Umbilical cord (tissue), 2 donors: Measurements from ENCODE around the gene SOX12. TPM values are rescaled to one million over a fixed set of nuclear protein-coding genes. Genes with fewer than 3 reads are reported as not detected.
A peak's percentile ranks its signal among the peaks of the same experiment; 100 is the strongest.

Experiments
- DNase-seq: peaks from one replicate; pipeline ENCODE4 v3.0.0-alpha.2; 2015; ENCODE audit warnings: low spot score
- total RNA-seq: library from RNA; depleted of rRNA; stranded (reverse); fragments of >200 nt; gene quantifications from one replicate; pipeline ENCODE4 v1.2.3, GENCODE V29; 2014; ENCODE audit warnings: low replicate concordance; ENCODE audit not compliant: insufficient read depth

Gene SOX12
- total RNA-seq: 4.1 TPM

DNA sequence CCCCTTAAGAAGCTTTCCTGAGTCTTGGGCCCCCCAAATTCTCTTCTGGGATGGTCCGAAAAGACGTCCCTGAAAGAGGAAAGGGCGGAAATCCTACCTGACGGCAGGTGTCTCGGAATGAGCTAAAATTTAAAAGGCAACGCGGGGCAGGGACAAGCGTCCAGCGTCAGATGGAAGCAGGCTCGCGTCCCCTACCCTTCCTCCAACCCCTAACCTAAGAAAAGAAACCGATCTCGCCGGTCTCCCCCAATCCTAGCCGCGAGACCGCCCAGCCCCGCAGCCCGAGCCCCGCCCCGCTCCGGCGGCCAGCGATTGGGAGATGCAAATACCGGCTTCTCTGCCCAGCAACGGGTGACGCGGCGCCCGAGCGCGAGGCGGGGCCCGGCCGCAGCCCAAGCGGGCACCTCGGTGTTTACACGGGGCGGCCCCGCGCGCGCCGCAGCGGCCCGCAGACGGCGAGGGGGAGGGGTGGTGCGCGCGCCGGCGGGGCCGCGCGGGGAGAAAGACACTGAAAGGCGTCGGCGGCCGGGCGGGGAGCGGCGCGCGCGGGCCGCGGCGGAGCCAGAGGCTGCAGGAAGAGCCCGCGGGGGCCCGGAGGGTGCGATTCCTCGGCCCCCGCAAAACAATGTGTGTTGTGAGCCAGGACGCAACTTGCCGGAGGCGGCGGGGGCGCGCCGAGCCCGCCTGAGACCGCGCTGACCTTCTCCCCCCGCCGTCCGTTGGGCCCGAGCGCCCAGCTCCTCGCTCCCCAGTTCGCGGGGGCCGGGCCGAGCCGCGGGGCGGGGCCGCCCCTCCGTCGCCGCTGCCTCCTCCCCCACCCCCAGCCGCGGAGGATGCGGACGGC, at the start of gene SOX12:
Gene SOX12, plus strand, starts transcription at position 508 of the 844 bp plus-strand sequence. CDS start 373 bp downstream, outside the sequence.
- DNase-seq: peak; percentile 97

DNA sequence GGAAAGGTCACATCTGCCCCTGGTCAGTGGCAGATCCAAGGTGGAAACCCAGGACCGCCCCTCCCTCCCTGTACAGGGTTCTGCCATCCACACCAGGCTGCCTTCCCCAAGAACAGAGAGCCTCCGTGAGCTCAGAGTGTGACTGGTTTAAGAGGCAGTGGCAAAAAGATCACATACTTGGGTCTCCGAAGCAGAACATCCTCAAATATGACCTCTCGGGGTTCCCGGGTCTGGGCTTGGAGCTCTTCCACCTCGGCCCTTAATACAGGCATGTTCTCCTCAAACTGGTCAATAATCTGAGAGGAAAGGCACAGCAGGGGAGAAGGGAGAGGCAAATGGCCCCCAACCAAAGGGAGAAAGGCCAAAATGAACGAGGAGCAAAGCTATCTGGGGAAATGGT, 49.6 kb upstream of the SOX12 start:
- no peak for DNase-seq

DNA sequence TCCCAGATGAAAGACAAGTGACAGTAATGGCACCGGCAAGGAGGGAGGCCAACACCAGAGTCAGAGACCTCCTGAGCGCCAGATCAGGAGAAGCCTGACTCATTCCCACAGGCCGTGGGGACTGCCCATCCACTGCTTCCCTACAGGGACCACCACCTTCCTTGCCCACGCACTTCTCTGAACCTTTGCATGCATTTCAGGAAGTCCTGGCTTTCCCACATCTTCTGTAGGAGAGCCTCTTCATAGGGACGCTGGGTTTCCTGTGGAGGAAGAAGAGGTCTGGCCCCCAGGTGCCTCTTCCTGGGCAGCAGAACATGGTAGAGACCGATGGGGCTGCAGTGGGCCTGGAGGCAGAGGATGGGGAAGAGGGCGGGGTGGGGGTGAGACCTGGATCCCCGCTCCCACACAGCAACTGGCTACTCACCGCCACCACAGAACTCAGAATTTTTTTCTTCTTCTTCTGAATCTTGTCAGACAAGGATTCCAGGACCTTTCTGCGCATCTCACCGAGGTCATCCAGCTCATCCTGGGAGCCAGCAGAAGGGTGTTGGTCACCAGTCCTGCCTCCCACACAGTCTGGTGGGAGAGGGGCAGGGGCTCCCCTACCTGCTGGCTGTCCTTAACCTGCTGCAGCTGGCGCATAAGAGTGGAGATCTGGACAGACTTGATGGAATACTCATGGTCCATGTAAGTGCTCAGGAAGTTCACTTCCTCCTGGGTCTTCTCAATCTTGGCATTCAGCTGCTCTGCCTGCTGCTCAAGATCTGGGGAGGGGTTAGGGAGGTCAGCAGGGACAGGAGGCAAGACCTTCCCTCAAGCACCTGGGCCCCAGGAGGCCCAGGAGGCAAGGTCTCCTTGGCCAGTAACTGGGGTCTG, 48.5 kb upstream of the SOX12 start:
- no peak for DNase-seq

DNA sequence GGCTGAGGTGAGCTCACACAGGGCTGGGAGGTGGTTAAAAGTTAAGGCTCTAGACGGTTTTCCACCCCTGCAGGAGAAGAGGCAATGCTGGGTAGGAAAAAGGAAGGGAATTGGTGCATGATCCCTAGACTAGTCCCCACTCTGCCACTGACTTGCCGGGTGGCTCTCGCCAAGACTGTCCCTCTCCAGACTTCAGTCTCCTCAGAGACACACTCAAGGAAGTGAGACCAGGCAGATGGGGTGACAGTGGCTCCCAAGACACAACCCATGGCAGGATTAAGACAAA, 47.9 kb upstream of the SOX12 start:
- DNase-seq: no peak

DNA sequence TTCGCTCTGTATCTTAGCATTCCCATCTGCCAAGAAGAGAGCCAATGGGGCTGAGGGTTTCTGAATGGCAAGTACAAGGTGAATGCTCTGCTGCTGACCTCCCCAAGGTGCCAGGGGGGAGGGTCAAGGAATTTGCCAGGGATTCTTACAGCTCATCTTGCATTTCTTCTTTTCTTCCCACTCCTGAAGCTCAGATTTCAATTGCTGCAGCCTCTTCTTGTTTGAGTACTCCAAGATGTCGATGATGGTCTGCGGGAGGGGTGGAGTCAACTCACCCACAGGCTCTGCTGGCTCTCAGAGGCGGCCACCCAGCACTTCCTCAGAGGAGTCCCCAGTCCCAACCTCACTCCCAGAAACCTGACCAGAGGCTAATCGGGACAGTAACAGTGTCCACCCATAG, 47.2 kb upstream of the SOX12 start:
- no peak for DNase-seq

DNA sequence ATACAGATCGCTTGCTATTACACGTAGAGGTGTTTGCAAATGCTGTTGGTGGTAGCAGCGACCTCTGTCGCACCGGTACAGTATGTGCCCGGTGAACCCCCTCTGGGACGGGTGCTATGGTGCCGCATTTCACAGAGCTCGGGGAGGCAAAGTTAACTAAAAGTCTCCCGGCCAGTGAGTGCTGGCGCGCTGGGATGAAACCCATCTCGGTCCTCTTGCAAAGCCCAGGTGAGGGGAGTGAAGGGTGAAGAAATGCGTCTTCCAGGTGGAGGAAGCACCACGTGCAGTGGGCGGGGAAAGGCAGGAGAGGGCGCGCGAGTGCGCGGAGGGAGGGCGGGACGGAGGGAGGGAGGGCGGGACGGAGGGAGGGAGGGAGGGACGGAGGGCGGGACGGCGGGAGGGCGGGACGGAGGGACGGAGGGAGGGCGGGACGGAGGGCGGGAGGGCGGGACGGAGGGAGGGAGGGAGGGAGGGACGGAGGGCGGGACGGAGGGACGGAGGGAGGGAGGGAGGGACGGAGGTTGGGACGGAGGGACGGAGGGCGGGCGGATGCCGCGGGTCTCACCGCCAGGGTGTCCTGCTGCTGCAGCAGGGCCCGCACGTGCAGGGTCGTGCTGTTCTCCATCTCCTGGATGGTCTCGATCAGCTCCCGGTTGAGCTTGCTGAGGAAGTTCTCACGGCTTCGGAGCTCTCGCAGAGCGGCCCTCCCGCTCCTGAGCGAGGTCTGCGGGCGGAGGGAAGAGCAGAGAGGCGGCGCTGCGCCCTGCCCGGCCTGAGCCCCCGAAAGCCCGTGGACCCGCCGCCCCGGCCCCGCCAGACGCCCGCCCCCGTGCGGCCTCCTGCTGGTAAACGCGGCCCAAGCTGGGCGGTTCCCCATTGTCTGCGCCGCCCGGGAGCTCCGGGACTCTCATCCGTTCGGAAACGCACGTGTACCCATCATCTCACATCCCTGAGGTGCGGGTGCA, 46.5 kb upstream of the SOX12 start:
- peak; percentile 53 for DNase-seq

DNA sequence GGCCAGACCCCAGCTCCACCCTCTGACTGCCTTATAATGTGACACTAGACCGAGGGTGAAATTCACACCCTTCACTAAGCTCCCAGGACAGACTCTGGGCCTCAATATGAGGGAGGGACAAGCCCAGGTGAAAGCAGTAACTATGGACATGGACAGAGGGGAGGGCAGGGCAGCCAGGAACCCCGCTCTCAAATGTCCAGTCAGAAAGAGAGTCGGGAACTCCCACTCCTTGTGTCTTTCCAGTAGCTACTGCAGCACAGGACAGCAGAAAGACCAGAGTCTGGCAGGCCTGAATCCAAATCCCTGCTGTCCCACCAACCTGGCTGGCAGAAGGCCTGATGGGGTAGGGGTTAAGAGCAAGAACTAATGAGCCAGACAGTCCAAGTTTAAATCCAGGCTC, 41.2 kb upstream of the SOX12 start:
- DNase-seq: no peak

DNA sequence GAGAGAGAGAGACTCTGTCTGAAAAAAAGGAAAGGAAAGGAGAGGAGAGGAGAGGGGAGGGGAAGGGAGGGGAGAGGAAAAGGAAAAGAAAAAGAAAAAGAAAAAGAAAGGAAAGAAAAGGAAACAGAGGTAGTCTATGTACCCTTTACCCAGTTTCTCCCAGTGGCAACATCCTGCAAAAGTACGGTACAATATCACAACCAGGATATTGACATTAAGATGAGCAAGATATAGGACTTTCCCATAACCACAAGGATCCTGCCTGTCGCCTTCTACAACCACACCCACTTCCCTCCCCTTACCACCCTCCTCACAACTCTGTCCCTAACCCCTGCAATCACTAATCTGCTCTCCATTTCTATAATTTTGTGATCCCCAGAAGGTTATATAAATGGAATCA, 38.8 kb upstream of the SOX12 start:
- DNase-seq: no peak

DNA sequence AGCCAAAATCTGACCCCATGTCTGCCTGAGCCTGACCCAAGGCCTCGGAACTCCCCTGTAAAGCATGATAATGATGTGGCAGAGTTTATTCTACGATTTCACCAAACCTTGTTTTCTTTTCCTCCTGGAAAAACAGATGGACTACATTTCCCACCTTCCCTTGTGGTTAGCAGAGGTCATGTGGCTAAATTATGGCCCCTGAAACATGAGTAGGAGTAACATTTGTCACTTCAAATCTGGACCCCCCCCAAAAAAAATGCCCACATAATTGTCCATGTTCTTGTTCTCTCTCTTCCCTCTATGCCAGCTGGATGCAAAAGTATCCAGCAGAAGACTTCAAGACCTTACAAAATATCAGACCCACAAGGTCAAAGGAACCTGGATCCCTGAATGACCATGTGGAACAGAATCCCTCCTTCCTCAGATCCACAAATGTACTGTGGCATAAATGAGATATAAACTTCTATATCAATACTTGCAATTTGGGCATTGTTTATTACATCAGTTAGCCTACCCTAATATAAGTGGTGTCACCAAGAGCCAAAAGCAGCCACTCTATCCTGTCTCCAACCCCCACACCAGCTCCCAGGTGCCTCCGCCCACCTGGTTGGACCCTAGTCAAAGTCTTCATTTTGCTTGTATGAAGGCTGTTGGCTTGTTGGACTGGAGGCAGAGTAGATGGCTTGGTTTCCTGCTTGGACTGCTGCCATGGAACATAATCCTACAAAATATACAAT, 36.2 kb upstream of the SOX12 start:
- DNase-seq: no peak

DNA sequence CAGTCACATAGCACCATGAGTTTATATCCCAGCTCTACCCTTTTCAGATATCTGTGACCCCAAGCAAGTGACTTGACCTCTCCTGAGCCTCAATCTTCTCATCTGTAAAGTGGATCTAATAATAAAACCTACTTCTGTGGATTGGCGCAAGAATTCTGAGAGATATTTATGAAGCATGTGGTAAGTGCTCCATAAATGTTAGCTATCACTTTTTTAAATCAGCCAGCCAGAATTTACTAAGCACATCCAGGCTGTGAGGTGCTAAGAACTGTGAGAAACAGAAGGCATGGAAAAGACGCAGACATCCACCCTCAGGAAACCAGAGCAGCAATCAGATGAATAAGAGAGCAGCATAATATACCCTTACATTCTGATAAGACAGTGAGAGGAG, 35.7 kb upstream of the SOX12 start:
- no peak for DNase-seq

DNA sequence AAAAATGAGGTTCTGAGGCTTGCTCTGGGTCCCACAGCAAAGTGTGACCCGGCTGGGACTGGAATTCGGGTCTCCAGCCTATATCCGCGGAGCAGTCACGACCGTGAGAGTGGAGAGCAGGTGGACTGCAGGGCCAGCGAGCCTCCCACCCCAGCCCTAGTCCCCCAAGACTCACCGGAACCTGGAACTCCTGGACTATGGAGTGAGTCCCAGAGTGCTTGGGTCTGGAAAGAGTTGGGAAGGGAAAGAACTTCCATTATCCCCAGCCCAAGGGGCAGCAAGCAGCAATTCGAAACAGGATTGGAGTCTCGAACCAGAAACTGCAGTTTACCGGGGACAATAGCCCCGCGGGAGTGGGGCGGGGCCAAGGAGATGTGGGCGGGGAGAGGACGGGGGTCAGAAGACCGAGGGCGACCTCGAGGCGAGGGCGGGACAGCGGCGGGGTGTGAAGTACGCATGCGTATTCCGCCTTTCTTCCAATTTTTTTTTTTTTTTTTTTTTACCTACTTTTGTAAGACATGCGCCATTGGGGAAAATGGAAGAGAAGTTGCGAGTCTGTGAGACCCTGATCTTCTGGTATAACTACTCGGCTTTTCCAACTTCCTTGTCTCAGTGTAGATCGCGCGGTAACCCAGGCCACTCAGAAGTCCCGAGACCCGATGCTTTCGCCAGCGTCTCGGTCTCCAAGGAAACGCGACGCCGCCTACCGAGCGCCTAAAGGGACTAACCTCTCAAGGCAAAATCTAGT, 35.1 kb upstream of the SOX12 start, which contains the start of gene C20orf96:
Gene C20orf96, minus strand, starts transcription at position 667 of the 748 bp plus-strand sequence. Its CDS starts 140 bp downstream, at position 527.
- DNase-seq: peak; percentile 97

DNA sequence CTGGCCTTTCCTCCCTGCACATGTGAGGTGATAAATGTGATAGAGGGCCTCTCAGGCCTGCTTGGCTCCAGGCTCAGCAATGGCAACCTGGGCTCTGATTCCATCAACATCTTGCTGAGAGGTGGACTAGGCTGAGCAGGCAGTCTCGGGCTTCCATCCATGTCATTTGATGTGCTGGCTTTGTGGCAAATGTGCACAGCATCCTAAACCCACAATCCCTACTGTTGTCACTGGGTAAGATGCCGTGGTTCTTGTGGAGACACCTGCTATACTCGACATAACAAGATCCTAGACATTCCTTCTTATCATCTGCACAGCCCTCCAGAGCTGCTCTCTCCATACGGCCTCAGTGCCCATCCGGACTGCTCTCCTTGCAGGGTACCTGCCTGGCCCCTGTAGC, 30.8 kb upstream of the SOX12 start:
- DNase-seq: no peak

DNA sequence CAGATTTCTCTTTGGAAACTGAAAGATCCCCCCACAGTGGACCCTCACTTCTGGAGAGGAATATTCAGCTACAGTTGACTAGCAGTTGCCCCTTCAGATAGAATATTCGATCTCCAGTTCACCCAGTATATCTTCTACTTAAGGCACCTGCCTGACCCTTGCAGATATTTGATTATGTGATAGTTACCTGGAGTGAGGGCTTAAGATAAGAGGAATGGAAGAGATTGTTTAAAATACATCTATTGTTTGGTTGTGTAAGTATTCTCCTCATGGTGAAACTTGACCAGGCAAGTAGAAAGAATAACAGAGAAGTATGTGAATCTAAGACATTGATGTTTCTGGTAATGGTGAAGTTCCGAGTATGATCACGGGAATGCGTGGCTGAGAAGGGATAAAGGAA, 29.5 kb upstream of the SOX12 start:
- no peak for DNase-seq

DNA sequence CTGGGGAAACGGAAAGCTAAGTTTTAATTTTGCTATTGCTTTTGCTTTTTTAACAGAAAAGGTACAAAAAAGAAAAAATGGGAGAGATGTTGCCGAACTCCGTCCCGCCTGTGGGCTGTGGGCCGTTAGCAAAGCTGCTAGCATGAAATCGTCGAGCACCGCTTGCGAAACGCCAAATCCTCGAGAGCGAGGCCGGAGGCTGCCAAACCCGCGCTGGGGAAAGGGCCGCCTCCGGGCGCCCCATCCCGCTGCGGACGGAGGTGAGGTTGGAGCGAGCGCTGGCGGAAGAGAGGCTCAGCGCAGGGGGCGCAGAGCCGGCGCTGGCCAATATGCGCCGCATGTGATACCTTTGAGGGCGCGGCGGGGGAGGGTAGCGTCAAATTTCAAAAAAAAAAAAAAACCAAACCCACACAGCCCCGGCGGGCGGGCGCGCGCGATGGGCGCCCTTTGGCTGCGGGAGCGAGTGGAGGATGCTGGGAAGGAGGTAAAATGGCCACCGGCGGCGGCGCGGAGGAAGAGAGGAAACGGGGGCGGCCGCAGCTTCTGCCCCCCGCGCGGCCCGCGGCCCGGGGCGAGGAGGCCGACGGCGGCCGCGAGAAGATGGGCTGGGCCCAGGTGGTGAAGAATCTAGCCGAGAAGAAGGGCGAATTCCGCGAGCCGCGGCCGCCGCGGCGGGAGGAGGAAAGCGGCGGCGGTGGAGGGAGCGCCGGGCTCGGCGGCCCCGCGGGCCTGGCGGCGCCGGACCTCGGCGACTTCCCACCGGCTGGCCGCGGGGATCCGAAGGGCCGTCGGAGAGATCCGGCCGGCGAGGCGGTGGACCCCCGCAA, 28.0 kb upstream of the SOX12 start, which contains the start of gene ZCCHC3:
Gene ZCCHC3, plus strand, starts transcription at position 473 of the 827 bp plus-strand sequence. Its CDS starts 17 bp downstream, at position 490.
- DNase-seq: peak; percentile 97

DNA sequence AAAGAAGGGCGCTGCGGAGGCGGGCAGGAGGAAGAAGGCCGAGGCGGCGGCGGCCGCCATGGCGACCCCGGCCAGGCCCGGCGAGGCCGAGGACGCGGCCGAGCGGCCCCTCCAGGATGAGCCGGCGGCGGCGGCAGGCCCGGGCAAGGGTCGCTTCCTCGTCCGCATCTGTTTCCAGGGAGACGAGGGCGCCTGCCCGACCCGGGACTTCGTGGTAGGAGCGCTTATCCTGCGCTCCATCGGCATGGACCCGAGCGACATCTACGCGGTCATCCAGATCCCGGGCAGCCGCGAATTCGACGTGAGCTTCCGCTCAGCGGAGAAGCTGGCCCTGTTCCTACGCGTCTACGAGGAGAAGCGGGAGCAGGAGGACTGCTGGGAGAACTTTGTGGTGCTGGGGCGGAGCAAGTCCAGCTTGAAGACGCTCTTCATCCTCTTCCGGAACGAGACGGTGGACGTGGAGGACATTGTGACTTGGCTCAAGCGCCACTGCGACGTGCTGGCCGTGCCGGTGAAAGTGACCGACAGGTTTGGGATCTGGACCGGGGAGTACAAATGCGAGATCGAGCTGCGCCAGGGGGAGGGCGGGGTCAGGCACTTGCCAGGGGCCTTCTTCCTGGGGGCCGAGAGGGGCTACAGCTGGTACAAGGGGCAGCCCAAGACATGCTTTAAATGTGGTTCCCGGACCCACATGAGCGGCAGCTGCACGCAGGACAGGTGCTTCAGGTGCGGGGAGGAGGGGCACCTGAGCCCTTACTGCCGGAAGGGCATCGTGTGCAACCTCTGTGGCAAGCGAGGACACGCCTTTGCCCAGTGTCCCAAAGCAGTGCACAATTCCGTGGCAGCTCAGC, 27.2 kb upstream of the SOX12 start:
- peak; percentile 72 for DNase-seq

DNA sequence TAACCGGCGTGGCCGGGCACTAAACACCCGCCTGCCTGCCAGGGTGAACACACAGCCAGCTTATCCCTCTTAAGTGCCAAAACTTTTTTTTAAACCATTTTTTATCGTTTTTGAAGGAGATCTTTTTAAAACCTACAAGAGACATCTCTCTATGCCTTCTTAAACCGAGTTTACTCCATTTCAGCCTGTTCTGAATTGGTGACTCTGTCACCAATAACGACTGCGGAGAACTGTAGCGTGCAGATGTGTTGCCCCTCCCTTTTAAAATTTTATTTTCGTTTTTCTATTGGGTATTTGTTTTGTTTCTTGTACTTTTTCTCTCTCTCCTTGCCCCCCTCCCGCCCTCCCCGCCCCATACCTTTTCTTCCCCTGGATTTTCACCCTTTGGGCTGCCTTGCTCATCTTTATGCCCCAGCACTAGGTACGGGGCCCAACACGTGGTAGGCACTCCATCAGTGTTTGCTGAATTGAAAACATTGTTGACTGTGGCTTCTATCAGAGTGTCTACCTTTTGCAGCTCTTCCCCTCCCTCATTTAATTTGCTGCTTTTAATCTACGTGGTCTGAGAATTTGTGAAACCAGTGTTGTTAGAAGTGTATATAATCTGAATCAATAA, 26.5 kb upstream of the SOX12 start:
- DNase-seq: no peak

DNA sequence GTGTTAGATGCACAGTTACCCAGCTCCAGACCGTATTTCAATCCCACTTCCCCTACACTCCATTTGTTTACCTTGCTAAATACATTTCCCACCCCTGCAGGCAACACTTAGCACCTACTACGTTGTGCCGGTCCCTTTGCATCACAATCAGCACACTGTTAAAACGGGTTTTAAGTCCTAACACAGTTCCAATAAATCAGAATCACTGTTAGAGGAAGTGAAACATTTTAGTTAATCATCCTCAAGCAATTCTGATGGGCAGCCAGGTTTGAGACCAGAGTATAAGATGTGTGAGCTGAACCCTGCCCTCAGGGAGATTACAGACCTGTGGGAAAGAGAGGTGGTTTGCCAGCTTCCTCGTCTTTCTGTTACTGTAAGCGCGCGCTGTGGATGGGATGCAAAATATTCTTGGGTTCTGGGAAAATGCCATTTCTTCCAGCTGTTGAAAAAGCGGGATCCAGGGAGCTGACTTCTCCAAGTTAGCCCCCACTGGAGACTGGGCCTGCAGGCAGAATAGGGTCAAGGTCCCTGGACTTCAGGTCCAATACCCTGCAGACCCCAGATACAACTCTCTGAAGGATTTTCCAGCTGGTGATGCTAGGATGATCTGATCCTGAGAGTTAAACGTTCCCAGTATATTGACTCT, 24.9 kb upstream of the SOX12 start:
- DNase-seq: peak; percentile 45
